ENCODE results near the gene MOGAT2. TPM values are rescaled to one million over a fixed set of nuclear protein-coding genes. Genes with fewer than 3 reads are reported as not detected.

MOGAT2 gene
- total and polyA plus RNA-seq, 2 of the 13 experiments (the other 11 are each of a cell fraction or from before 2014, with no cell fraction given): 27.2 to 27.8 TPM

DNA sequence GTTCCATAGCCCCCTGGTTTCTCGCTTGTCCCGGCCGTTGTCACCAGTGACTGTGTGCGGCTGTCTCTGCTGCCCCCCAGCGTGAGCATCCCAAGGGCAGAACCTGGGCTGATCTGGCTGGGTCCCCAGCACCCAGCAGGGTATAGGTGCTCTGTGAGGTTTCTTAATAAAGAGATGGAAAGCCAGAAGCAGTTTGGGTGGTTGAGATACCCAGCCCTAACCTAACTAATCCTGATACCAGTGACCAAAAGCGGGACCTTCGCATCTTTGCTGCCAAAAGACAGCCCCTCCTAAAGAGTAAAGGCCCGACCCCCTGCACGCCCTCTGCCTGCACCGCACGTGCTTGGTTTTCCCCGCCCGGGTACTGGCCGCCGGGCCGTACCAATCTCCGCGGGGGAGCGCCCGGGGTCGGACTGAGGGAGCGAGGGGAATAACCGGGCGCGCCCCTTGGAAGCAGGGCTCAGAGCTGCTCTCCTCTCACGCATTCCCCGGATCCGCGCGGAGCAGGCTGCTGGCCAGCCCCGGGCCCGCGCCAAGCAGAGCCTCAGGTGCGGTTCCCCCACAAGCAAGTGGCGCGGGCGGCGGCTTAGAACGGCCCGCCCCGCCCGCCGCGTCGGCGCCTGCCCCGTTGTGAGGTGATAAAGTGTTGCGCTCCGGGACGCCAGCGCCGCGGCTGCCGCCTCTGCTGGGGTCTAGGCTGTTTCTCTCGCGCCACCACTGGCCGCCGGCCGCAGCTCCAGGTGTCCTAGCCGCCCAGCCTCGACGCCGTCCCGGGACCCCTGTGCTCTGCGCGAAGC lies 50.7 kb downstream of the MOGAT2 start, which contains the start of gene DGAT2 (continued):
- TF ChIP-seq, protein P1, sequence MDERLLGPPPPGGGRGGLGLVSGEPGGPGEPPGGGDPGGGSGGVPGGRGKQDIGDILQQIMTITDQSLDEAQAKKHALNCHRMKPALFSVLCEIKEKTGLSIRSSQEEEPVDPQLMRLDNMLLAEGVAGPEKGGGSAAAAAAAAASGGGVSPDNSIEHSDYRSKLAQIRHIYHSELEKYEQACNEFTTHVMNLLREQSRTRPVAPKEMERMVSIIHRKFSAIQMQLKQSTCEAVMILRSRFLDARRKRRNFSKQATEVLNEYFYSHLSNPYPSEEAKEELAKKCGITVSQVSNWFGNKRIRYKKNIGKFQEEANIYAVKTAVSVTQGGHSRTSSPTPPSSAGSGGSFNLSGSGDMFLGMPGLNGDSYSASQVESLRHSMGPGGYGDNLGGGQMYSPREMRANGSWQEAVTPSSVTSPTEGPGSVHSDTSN (CRISPR knock-in tag; IDR thresholded peaks at IDR 0.05): no peak
- TF ChIP-seq HMGA1 (CRISPR knock-in tag; conservative IDR thresholded peaks at IDR 0.05): no peak
- TF ChIP-seq, protein P2, sequence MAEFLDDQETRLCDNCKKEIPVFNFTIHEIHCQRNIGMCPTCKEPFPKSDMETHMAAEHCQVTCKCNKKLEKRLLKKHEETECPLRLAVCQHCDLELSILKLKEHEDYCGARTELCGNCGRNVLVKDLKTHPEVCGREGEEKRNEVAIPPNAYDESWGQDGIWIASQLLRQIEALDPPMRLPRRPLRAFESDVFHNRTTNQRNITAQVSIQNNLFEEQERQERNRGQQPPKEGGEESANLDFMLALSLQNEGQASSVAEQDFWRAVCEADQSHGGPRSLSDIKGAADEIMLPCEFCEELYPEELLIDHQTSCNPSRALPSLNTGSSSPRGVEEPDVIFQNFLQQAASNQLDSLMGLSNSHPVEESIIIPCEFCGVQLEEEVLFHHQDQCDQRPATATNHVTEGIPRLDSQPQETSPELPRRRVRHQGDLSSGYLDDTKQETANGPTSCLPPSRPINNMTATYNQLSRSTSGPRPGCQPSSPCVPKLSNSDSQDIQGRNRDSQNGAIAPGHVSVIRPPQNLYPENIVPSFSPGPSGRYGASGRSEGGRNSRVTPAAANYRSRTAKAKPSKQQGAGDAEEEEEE (CRISPR knock-in tag; IDR thresholded peaks at IDR 0.05; ENCODE audit: borderline replicate concordance): no peak
- TF ChIP-seq KLF16 (CRISPR knock-in tag; IDR thresholded peaks at IDR 0.05): peak in 1 of 2 experiments; percentile 70; a peak in 1 of 4 replicates
- peak; percentile 97 for TF ChIP-seq MYC (CRISPR knock-in tag; IDR thresholded peaks at IDR 0.05; ENCODE audit: borderline replicate concordance)
- TF ChIP-seq PCBP1 (IDR thresholded peaks at IDR 0.05; ENCODE audit: borderline replicate concordance, low read depth, low read length): peak; percentile 95
- peak; percentile 71; the same call in 1 of the 2 replicates for TF ChIP-seq TEAD2 (CRISPR knock-in tag; IDR thresholded peaks at IDR 0.05)
- peak; percentile 57; the same call in 1 of the 2 replicates for TF ChIP-seq ZNF761 (CRISPR knock-in tag; conservative IDR thresholded peaks at IDR 0.05)
- TF ChIP-seq CREB1 (IDR thresholded peaks at IDR 0.05): peak; percentile 20; the same call in 1 of the 2 replicates
- no peak for TF ChIP-seq CREB1 (CRISPR knock-in tag; IDR thresholded peaks at IDR 0.05)
- no peak for TF ChIP-seq ZKSCAN1 (IDR thresholded peaks at IDR 0.05; ENCODE audit: low read length)
- no peak for TF ChIP-seq HNRNPUL1 (IDR thresholded peaks at IDR 0.05; ENCODE audit: low read depth, low read length)
- peak; percentile 90; the same call in 1 of the 2 replicates for TF ChIP-seq ZNF879 (CRISPR knock-in tag; IDR thresholded peaks at IDR 0.05)
- TF ChIP-seq ZNF839 (CRISPR knock-in tag; IDR thresholded peaks at IDR 0.05; ENCODE audit: borderline replicate concordance): no peak; the same call in 1 of the 2 replicates
- TF ChIP-seq HIVEP1 (CRISPR knock-in tag; IDR thresholded peaks at IDR 0.05): peak; percentile 83; the same call in 1 of the 2 replicates
- peak; percentile 16; the same call in 1 of the 2 replicates for TF ChIP-seq ZBTB42 (CRISPR knock-in tag; IDR thresholded peaks at IDR 0.05)
- TF ChIP-seq, protein P3, sequence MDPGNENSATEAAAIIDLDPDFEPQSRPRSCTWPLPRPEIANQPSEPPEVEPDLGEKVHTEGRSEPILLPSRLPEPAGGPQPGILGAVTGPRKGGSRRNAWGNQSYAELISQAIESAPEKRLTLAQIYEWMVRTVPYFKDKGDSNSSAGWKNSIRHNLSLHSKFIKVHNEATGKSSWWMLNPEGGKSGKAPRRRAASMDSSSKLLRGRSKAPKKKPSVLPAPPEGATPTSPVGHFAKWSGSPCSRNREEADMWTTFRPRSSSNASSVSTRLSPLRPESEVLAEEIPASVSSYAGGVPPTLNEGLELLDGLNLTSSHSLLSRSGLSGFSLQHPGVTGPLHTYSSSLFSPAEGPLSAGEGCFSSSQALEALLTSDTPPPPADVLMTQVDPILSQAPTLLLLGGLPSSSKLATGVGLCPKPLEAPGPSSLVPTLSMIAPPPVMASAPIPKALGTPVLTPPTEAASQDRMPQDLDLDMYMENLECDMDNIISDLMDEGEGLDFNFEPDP (CRISPR knock-in tag; conservative IDR thresholded peaks at IDR 0.05): no peak
- no peak for TF ChIP-seq ELF1 (CRISPR knock-in tag; IDR thresholded peaks at IDR 0.05)
- no peak for TF ChIP-seq CREM (IDR thresholded peaks at IDR 0.05)
- TF ChIP-seq CREM (CRISPR knock-in tag; IDR thresholded peaks at IDR 0.05): no peak
- TF ChIP-seq, protein P4, sequence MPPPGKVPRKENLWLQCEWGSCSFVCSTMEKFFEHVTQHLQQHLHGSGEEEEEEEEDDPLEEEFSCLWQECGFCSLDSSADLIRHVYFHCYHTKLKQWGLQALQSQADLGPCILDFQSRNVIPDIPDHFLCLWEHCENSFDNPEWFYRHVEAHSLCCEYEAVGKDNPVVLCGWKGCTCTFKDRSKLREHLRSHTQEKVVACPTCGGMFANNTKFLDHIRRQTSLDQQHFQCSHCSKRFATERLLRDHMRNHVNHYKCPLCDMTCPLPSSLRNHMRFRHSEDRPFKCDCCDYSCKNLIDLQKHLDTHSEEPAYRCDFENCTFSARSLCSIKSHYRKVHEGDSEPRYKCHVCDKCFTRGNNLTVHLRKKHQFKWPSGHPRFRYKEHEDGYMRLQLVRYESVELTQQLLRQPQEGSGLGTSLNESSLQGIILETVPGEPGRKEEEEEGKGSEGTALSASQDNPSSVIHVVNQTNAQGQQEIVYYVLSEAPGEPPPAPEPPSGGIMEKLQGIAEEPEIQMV (CRISPR knock-in tag; IDR thresholded peaks at IDR 0.05; ENCODE audit: low read depth): peak; percentile 54; the same call in 1 of the 2 replicates
- no peak for TF ChIP-seq HCFC1 (IDR thresholded peaks at IDR 0.05; ENCODE audit: low read depth, low read length)
- TF ChIP-seq ZNF263 (CRISPR knock-in tag; IDR thresholded peaks at IDR 0.05): peak; percentile 70; the same call in 1 of the 2 replicates
- peak; percentile 14; the same call in 1 of the 2 replicates for TF ChIP-seq RCOR2 (CRISPR knock-in tag; IDR thresholded peaks at IDR 0.05)
- TF ChIP-seq NFYB (CRISPR knock-in tag; IDR thresholded peaks at IDR 0.05): no peak; the same call in 1 of the 2 replicates
- TF ChIP-seq ARID2 (CRISPR knock-in tag; IDR thresholded peaks at IDR 0.05; ENCODE audit: borderline replicate concordance): peak; percentile 90
